PFSK-1 (cell line): ENCODE data around the gene TBC1D9.

ENCODE experiments used
- POLR2AphosphoS5 ChIP-seq: IDR thresholded peaks from 2 replicates; pipeline ENCODE4 v1.6.1; 2012; ENCODE audit warnings: low read depth, mild to moderate bottlenecking, control low read depth, low read length, moderate library complexity
- REST ChIP-seq, 2 experiments: IDR thresholded peaks; 2 replicates each; pipeline versions ENCODE4 v1.6.1 to v1.8.0; 2011 to 2012; ENCODE audit warnings: low read depth in 2 of 2, low read length in 2 of 2, control low read depth in 1 of 2, inconsistent platforms in 1 of 2, mild to moderate bottlenecking in 1 of 2, moderate library complexity in 1 of 2; ENCODE audit not compliant: insufficient read depth in 1 of 2

GRCh38 chr4:140777386-140777785 lies 21.2 kb upstream of the TBC1D9 start:
- TF ChIP-seq REST (IDR thresholded peaks at IDR 0.05; ENCODE audit: insufficient read depth in 1 of 2, low read depth in 2 of 2, low read length in 2 of 2) (no peak), POLR2AphosphoS5 (no peak)
